NCI-H2171 treated with DMSO at 0.1 percent for 48 hours (cell line): ENCODE results near the gene RGS4.
A peak's percentile ranks its signal among the peaks of the same experiment; 100 is the strongest.
"Not testable (repeated sequence)": the region's sequence is repeated elsewhere in the genome, so short reads cannot be mapped to it uniquely, and the experiment has no call there.

ENCODE experiments used
- DNase-seq: peaks from one replicate; lab custom pipeline; 2025; lab: John Stamatoyannopoulos, UW

RGS4 gene

DNA sequence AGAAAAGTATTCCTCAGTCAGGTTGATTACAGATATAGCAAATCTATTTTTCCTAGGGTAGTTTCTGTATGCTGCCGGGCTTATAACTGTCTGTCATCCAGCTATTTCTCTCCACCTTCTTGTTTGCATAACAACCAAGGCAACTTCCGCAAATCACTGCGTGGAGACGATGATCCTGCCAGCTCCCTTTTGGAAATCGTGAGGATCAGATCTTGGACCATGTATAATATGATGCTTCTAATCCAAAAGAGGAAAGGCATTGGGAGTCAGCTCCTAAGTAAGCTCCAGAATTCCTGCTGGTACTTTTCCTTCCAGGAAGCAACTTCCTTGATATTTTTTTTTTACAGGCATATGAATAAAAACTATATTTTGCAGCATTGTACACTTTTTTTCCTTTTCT, 445 bp upstream of the RGS4 start:
- no peak for DNase-seq

DNA sequence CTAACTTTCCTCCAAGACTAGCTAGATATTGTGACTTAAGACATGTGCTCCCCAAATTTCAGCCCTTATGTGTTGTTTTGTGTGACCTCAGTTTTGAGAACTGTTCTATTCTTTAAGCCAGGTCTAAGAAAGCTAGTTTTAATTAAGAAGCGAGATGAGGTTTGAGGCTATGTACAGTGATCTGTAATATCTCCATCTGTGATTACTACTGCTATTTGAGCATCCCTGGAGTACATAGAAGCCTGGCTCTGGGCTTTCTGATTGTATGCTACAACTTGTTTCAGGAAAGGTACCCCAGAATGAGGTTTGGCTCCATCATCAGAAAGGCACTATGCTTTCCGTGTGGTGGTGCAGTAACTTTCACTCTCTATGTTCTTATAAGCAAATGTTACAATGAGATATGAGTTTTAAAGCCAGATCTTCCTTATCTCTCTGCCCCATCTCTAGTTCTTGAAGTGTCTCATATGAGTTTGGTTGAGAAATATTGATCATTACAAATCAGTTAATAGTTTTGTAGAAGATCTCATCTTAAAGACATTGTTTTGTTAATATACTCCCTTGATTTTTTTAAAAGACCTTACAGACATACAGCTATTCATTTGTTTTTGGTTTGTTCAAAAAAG, 605 bp downstream of the RGS4 start:
- DNase-seq, result no peak

DNA sequence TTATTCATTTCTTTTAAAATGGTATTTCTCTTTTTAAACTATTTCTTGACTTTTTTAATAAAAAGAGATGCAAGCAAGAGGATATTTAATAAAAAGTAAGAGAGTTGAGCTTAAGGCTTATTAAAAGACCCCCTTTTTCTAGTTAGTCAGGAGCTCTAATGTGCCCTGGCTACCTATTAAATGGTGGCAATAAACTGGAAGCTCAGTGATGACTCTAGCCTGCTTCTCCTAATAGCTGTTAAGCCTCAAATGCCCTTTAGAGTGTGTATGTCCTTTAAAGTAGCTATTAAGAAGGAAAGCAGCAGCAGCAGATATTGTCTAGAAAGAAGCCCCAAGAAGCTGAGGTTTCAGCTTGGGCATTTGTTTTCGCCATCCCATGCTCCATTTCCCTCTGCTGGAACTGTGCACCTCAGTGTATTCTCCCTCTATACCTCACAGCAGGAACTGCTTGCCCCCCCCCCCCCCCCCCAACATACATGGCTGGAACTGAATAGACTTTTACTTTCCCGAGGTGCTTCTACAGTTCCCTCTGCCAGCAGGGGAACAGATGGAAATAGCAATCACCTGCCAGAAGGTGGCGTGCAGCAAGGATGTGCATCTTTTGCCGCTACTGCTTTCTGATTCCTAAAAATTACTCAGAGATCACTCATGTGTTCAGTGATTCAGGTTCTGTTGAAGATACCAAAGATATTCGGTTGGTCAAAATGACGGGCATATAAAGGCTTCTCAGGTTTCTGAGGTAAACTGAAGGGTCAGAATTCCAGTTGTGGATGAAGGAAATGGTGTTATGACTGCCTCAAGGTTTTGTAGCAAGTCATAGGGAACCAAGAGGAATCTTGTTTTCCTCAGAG, 2.5 kb downstream of the RGS4 start:
- DNase-seq, result peak; percentile 53

DNA sequence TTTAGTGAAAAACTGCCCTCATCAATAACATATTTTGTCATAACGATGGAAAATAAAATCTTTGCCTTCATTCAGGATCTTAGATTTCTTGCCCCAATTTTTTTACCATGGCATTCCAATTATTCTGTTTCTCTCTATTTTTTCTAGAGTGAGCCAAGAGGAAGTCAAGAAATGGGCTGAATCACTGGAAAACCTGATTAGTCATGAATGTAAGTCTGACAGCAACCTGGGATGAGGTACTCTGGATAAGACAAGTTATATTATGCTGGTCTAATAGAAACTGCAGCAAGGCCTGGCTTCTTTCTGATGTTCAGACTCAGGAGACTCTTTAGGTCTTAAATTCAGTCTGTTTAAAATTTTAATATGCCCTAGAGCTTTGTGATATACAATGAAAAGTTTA, 3.5 kb downstream of the RGS4 start:
- DNase-seq, result no peak

DNA sequence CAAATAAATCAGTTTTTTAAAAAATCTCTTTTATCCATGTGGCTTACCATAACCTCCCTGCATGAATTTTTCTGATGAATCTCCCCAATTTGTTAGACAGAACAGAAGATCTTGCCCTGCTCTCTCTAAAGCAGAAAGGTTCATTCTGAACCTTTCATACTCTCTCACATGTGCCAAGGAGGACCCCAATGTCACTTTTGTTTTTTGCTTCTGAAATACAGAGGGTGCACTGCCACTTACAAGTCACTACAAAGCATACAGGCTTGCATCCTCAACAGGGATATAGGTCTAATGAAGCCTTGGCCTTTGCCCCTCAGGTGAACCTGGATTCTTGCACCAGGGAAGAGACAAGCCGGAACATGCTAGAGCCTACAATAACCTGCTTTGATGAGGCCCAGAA, 4.8 kb downstream of the RGS4 start:
- no peak for DNase-seq

DNA sequence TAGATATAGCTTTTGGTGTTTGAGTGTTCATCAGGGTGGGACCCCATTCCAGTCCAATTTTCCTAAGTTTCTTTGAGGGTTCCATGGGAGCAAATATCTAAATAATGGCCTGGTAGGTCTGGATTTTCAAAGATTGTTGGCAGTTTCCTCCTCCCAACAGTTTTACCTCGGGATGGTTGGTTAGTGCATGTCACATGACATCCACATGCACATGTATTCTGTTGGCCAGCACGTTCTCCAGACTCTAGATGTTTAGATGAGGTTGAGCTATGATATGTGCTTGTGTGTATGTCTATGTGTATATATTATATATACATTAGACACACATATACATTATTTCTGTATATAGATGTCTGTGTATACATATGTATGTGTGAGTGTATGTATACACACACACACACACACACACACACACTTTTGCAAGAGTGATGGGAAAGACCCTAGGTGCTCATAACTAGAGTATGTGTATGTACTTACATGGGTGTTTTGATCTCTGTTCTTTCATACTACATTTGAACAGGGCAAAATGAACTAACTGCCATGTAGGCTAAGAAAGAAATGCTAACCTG, 5.6 kb downstream of the RGS4 start:
- DNase-seq, result no peak

DNA sequence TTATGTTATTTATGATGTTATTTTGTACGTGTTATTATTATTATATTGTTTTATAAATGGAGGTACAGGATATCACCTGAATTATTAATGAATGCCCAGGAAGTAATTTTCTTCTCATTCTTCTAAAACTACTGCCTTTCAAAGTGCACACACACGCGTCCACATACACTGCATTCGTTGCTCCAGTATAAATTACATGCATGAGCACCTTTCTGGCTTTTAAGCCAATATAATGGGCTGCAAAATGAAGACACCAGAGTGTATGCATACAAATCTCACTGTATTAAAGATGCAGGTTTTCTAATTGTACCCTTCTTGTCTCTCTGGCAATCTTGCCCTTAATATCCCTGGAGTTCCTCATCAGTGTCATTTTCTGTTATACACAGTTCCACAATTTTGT, 6.9 kb downstream of the RGS4 start:
- no peak for DNase-seq

DNA sequence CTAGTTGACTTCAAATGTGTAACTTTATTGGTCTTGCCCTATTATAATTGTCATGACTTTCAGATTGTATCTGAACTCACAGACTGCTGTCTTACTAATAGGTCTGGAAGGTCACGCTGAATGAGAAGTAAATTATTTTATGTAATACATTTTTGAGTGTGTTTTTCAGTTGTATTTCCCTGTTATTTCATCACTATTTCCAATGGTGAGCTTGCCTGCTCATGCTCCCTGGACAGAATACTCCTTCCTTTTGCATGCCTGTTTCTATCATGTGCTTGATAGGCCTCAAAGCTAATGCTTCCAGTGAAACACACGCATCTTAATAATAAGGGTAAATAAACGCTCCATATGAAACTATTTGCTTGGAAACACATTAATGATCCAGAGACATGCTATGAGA, 7.3 kb downstream of the RGS4 start:
- DNase-seq, result no peak

DNA sequence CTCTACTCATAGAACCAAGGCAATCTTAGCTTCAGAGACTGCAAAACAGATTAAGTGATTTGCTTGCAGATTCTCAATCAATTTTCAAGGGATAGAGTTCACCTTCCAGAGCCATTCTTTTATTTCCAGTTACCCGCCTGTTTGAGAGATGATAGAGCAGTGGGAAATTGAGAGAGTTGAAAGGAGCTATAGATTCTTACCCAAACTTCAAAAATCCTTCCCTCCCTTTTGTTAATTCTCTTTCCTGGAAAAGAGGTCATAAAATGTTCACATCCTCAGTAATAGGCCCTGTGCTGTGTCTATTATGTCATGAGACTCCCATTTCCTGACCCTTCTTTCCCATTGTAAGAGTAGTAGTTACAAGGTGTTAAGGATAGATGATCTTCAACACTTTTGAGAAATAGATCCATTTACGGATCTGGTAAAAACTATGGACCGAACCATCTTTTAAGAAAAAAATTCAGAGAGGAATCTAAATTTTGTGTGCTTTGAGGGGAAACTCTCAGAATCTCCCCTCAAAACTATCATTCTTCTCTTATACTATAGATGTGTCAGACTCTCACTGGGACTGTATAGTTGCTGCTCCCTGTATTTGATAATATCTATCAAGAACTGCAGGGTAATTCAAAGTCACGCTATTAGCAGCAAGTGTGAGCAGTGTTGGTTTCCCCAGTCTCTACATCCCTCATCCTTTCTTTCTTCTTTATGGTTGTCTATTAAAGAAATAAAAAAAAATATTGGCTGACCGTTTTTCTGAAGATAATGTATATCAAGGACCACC, 8.0 kb downstream of the RGS4 start:
- DNase-seq, result no peak

DNA sequence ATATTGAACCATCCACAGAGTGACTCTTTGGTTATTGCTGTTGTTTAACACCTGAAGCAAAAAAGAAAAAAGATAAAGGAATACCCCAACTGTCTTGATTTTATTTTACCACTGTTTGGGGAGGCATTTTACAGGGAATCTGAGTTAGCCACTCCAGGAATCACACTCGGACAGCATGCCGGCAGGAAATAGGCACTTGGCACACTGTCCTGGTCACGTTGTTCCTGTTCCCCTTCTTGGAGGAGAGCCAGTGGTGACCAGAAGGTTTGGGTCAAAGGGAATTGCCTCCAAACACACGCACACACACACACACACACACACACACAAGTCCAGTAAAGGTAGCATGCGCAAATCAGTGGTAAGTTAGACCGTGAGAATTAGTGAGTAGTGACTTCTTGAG, 13.8 kb downstream of the RGS4 start:
- no peak for DNase-seq

DNA sequence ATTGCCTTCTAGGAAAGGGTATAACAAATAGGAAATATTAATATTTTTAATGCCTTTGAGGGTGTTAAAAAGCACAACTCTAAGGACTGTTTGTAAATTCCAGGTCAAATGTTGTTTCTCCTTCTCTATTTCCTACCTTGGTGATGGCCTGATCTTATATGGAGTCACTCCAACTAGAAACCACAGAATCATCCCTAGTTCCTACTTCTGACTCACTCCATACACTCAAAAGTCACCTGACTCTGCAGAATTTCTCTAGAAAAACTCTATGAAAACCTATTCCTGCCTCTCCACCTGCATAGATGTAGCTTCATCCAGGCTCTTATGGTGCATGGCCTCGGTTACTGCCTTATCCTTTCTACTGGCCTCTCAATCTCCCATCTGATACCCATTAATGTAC, 14.5 kb downstream of the RGS4 start:
- no peak for DNase-seq

DNA sequence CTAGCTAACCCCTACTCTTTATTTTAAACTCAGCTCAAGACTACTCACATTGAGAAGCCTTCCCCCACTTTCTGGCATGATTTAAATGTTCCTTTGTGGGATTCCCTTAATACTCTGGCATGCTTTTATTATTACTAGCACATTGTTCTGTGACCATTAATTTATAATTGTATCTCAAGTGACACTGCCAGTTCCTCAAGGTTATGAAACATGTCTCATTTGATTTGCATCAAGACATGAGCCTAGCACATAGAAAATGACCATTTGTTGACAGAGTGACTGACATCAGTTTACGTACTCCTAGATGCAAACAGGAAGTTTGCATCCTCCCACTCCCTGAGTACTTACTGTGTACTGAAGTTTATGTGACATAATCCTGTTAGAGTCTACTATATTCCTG, 15.2 kb downstream of the RGS4 start:
- DNase-seq, result no peak

DNA sequence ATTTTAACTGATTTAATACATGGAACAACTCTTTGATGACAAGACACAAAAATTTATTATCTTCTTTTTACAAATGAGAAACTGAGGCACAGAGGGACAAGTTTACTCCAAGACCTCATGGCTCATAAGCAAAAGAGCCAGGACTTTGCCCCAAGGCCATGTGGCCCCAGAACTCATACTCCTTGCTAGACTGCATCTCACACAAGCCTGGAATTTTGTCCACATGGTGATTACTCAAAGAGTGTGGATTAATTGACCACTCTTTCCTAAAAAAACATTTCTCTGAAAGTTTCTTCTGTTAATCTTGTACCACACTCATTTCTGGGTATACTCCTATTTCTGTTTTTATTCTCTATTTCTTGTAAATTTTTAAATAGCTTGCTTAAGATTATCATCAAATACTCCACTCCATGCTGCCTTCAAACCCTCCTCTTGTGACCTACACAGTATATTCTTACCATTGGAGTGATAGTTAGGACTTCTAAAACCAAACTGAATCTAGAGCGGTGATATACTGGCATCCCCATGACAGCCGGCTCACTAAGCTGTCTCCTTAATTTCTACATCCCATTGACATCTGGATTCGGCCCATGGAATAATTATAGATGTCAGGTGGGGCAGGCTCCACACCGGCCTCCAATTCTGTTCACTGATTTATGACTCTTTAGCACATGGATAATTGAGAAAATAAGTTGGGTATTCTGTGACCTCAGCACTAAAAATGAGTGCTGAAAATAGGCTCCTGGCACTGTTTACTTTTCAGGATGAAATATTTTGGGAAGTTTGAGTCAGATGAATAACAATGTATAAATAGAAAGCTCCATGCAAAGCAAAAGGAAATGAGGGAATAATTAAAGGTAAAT, 16.1 kb downstream of the RGS4 start:
- no peak for DNase-seq

DNA sequence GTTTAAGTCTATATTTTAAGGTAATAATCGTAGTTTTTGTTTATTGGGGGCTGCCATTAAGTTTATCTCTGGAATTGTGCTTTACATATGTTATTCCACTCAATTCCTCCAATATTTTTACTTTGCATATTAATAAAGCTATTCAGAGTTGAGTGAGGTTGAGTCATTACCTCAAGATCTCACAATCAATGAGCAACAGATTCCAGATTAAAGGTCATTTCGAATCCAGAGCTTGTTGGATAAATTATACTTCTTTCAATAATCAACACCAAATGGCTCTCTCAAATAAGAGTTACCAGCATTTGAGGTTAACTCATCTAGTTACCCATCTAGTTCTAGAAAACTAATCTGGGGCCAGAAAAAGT, 16.7 kb downstream of the RGS4 start:
- DNase-seq, result no peak

DNA sequence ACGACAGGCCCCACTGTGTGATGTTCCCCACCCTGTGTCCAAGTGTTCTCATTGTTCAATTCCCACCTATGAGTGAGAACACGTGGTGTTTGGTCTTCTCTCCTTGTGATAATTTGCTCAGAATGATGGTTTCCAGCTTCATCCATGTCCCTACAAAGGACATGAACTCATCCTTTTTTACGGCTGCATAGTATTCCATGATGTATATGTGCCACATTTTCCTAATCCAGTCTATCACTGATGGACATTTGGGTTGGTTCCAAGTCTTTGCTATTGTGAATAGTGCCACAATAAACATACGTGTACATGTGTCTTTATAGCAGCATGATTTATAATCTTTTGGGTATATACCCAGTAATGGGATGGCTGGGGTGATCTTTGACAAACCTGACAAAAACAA, 20.0 kb downstream of the RGS4 start:
- DNase-seq, result not testable (repeated sequence)

DNA sequence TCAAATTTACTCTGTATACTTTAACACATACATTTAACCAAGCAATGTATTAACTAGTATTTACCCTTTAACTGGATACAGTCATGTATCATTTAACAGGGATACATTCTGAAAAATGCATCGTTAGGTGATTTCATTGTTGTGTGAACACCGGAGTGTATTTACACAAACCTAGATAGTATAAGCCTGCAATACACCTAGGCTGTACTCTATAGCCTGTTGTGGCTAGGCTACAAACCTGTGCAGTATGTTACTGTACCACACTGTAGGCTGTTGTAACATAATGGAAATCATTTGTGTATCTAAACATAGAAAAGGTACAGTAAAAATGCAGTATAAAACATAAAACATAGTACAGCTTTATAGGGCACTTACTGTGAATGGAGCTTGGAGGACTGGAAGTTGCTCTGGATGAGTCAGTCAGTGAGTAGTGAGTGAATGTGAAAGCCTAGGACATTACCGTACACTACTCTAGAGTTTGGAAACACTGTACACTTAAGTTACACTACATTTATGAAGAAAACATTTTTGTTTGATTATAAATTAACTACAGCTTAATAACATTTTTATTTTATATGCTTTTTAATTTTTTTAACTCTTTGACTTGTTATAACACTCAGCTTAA, 21.3 kb downstream of the RGS4 start:
- no peak for DNase-seq

DNA sequence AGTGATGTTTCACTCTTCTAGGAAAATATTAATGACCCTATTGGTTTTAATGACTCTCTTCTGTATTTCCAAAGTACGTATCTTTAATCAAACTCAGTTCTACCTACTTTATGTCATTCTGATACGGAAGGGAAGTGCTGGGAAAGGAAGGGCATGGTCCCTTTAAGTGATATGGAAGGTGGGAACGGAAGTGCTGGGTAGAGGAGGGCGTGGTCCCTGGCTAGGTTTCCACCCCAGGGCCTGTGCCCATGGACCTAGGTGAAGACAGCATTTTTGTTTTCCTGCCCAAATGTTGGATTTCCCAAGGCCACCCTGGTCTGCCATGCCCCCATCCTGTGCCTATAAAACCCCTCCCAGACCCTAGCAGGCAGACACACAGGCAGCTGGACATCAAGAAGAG, 24.0 kb downstream of the RGS4 start:
- no peak for DNase-seq

DNA sequence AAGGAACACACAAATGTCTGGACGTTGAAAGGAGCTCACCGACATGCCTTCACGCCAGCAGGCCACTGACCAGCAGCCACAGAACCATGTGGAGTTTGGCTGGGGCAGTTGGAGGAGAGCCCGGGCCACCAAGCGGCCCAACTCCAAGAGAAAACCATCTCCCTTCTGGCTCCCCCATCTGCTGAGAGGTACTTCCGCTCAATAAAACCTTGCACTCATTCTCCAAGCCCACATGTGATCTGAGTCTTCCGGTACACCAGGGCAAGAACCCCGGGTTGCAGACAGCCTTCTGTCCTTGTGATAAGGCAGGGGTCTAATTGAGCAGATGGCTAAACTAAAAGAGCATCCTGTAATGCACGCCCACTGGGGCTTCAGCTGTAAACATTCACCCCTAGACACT, 24.4 kb downstream of the RGS4 start:
- no peak for DNase-seq

DNA sequence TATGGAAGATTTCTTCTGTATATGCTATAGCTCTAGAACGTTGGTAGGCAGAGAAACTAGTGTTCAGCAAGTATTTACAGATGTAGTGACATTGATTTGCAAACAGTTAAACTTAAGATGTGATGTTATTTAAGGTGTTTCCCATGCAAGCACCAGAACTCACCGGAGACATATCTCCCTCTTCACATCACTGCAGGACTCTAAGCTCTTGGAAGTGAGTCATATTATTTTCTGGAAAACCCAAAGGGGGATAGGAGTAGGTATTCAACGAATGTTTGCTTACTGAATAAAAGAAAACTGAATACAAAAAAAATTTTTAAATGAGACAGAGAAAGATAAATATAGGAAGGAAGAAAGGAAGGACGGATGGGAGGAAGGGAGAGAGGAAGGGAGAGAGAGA, 25.0 kb downstream of the RGS4 start:
- no peak for DNase-seq

DNA sequence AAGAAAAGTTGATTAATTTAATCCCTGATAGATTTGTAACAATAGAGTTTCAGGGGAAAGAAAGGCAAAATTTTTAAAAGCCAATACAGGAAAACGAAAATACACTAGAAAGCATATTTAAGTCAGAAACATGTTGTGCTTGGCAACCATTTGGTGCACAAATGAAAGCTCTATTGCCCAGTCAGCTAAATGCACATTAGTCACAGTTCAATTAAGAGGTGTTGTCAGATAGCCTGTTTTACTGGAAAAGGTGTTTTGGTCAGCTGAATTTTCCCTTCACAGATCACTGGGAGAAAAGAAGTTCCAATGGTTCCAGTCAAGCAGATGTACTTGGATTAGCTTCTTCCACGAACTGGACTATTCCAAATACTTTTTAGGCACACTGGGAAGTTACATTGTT, 25.4 kb downstream of the RGS4 start:
- no peak for DNase-seq

DNA sequence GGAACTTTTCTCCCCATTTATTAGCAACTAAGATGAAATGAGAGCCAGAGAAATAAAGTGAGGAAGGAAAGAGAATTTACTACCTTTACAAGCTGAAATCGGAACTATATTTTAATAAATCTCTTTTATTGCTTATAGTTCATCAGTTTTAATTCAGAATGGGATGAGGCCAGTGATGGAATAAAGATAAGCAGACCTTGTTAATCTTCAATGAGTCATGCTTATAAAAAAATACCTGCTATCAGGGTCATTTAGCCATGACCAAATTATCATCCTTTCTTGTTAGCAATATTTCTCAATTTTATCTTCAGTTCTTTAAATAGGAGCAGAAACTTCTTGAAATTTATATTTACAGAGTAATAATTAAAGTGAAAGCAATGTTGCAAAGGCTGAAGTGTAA, 26.1 kb downstream of the RGS4 start:
- no peak for DNase-seq
